ENCODE results near the gene ARL17B.
A peak's percentile ranks its signal among the peaks of the same experiment; 100 is the strongest.
"Not testable (repeated sequence)": the region's sequence is repeated elsewhere in the genome, so short reads cannot be mapped to it uniquely, and the experiment has no call there.

ARL17B gene
- total RNA-seq = 4.1 reads per million, percentile 16 among the genes with 10 or more reads in this experiment

DNA sequence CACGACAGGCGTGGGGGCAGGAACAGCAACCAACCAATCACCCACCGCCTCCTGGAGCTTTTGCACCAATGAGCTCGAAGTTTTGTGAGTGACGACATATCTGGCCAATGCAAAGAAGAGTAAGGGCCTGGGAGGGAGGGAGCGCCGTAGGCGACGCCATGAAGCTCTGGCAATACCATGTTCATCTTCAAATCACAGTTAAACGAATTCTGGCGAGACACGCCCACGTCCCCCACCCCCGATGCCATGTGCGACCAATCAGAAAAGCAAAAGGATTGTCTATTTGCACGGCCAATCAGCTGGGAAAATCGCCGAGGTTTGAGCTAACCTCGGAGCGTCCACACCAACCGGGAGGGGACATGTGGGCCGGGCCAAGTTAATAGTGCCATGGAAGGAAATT, at the start of gene ARL17B:
Gene ARL17B, minus strand, starts transcription at position 12 of the 400 bp plus-strand sequence. CDS start 3,369 bp downstream, outside the sequence.
- DNase-seq = peak; percentile 70

DNA sequence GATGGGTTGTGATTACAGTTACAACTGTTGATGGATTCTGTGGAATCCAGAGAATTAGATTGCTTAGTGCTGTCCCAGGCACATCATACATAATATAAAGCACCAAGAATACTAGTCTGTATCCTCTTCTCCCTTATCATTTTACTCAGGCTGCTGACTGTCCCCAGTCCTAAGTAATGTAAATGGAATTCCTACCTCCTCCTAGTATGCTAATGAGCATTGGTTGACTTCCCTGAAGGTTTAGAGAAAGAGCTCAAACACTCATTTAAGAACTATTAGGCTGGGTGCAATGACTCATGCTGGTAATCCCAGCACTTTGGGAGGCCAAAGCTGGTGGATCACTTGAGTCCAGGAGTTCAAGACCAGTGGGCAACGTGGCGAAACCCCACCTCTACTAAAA, 48.3 kb upstream of the ARL17B start:
- not testable (repeated sequence) for DNase-seq

DNA sequence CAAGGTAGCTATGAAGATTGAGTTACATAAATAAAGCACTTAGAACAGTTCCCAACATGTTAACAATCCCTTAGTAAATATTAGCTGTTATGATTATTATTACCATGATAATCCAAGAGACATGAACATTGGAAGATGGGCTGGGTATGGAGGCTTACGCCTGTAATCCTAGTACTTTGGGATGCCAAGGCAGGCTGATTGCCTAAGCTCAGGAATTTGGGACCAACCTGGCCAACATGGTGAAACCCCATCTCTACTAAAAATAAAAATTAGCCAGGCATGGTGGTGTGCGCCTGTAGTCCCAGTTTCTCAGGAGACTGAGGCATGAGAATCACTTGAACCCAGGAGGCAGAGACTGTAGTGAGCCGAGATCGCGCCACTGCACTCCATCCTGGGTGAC, 45.6 kb upstream of the ARL17B start:
- not testable (repeated sequence) for DNase-seq

DNA sequence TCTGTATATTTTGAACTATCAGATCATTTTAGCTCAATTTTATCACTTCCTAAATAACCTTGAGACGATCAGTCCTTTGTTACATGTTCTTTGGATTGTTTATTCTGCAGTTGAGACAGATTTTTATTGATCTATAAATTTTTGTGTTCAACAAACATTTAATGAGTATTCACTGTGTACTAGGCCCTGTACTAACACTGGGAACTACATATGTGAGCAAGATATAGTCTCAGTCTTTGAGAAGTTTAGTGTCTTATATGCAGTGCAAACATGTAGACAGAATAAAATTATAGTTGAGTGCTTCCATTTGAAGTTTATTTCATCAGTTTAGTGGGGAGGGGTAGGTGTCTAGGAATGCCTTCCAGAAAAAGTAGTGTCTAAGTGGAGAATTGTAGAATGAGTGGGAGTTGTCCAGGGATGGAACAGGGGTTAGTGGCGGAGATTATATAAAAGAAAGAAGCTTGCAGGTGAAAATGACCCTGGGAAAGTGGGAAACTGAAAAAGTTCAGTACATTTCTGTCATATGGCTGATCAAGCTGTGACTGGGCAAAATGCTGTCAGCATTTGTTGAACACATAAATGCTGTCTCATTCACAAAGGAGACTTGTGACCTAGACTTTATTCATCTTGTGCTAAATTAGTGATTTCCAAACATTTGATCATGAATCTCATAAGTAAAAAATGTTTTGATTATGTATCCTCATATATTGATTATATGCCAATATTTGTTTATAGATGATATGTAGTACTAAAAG, 39.6 kb upstream of the ARL17B start:
- DNase-seq = not testable (repeated sequence)

DNA sequence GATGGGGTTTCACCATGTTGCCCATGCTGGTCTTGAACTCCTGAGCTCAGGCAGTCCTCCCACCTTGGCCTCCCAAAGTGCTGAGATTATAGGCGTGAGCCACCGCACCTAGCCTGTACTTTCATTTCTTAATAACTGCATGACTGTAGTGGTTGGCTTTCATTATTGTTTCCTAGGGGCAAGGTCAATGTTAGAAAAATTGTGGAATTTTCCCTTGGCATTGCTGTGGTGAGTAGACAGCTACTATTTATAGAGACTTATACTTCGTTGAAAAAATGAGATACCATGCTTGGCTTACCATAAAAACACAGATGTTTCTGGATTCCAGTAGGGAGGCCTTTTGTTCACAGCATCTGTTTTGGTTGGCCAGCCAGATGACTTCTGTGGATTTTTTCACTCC, 39.0 kb upstream of the ARL17B start:
- not testable (repeated sequence) for DNase-seq

DNA sequence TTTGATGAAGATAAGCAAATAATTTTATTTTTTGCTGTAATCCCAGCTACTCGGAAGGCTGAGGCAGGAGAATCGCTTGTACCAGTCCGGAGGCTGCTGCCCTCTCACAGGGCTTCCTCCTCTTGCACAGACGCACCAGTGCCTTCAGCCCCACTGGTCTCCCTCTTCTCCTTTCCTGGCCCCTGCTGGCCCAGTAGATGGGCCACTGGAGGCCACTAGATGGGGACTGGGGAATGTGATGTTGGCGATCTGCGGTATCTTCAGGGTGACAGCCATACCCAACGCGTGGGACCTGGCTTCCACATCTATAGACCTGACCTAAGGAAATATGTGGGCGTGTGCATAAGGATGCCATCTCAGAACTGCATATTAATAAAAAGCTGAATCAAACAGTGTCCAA, 38.4 kb upstream of the ARL17B start:
- DNase-seq = not testable (repeated sequence)

DNA sequence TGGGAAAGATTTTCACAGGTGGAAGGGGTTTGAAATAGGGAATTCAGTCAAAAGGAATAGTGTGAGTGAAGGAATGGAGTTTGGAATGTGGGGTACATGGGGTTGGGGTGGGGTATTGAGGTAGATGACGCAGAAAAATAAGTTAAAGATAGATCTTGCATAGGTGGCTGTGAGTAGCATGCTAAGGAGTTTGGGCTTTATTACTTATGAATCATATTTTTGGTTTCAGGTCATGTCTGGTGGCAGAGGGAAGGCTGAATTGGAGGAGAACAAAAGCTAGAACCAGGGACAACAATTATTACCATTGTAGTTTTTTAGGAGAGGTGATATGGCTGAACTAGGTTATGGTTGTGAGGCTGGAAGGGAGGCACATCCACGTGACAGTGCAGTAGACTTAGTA, 34.7 kb upstream of the ARL17B start:
- DNase-seq = not testable (repeated sequence)

DNA sequence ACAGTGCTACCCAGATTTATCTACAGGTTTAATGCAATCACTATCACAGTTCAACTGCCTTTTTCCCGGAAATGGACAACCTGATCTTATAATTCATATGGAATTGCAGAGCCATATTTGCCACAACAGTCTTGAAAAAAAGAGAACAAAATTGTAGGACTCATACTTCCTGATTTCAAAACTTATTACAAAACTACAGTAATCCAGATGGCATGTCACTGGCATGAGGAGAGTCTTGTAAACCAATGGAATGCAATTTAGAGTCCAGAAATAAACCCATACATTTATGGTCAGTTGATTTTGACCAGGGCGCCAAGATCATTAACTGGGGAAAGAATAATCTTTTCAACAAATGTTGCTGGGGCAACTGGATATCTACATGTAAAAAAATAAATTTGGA, 32.1 kb upstream of the ARL17B start:
- not testable (repeated sequence) for DNase-seq

DNA sequence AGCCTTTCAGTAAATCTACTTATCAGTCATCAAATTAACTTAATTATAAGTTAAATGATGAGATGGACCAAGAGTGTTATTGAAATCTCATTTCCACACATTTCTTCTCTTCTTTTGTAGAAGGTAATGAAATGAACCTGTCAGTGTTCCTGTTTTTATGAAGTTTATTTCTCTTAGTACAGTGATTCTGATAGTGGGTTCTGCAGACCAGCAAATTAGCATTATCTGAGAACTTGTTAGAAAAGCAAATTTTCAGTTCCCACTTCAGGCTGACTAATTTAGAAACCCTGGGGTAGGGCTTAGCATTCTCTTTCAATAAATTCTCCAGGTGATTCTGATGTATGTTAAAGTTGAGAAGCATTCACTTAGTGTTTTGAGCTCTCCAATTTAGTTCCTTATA, 23.9 kb upstream of the ARL17B start:
- not testable (repeated sequence) for DNase-seq

DNA sequence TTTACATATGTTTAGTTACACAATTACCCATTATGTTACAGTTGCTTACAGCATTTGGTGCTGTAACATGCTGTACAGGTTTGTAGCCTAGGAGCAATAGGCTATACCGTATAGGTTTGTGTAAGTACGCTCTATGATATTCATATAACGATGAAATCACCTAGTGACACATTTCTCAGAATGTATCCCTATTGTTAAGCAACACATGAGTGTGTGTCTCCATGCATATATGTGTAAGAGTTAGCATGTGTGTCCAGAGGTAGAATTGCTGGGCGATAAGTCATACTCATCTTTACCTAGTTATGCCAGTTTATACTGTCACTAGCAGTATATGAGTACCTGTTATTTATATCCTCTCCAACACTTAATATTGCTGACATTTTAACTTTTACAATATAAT, 21.6 kb upstream of the ARL17B start:
- DNase-seq = not testable (repeated sequence)

DNA sequence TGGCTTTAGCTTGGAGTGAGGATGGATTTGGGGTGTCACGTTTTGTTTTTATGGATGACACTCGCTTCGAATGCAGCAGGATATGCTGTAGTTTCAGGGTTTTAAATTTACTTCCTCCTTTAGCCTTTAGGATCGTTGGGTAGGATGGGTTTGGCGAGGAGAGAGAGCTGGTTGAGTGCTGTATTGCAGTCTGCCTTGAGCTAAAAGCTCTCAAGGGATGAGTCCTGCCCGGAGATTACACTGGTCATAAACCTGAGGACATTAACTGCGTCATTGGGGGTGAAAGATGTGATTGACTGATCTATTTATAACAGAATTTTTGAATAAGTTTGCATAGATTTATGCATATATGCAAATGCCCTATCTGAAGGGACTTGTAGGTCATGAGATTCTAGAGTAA, 11.9 kb upstream of the ARL17B start:
- not testable (repeated sequence) for DNase-seq

DNA sequence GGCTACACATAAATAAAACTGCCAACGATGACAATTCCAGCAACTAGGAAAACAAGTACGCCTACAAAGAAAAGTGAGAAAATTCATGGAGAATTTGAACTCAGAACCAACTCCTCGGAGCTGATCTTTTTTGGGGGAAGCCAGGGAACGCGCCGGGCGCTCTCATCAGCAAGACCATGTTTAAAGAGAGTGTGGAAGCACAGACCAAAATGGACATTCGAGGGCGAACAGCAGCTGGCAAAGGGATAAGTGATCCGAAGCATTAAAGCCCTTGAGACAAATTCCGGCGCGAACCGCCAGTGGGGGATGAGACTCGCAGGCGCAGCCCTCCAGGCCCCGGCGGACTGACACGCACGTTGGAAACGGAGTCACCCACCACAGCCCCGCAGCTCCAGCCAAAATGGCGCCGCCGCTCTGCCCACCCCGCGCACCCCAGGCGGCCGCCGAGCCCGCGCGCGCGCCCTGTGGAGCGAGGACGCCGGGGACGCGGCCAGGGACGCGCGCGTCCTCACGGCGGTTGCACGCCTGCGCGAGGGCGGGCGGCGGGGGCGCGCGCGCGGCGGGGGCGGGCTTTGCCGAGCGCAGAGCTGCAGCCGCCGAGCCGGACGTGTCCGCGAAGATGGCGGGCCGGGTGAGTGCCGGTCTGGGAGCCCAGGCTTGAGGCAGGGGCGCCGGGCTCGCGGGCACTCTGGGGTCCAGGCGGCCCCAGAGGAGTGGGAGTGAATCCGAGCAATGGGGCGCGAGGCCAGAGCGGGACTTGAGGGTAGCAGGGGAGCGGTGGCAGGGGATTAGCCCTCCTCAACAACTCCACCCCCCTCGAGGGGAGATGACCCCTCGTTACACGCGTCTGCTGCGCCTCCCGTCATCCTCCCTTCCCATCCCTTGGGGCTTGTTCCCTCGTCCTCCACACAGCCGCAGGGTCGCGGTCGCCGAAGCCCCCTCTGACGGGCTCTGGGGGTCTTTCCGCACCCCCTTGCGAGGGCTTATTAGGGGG, 11.0 kb upstream of the ARL17B start:
- DNase-seq = not testable (repeated sequence)

DNA sequence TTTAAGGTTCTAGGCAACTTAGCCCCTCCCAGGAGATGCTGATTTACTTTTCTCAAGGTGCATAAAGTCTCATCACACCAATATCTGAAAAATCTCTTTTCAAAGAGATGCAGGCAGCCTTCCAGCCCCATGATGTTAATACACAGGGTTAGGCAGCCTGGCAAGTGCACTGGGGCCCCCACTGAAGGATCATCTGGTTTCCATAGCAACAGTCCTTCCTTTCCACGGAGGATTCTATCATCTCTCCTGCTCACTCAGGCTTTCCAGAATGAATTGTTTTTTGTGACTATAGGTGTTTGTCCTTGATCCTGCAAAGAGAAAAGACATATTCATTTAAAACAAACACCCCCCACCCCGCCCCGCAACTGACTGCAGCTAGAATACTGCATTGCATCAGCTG, 6.0 kb upstream of the ARL17B start:
- not testable (repeated sequence) for DNase-seq

DNA sequence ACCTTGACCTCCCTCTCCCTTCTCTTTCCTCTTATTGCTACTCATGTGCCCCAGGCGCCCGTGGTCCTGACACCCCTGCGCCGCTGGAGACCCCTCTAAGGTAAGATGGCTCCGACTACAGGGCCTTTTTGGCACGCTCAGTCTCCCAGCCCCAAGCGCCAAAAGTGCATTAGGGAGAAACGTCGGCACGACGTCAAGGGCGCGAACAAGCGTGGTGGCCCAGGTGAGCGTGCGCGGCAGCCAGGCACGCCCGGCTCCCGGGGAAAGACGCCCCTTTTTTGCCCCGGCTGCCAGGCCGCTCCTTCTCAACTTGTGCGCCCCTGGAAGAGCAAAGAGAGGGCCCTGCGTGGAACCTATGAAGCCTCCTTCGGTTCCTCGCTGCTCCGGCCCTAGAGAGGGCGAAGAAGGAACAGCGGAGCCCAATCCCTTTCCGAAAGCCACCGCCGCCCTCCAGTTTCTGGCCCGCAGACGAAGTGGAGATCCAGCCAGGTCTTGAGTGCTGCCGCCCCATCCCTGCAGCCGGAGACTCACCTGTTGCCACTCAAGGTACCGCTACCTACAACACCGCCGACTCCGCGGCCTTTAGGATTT, 326 bp downstream of the ARL17B start:
- not testable (repeated sequence) for DNase-seq

DNA sequence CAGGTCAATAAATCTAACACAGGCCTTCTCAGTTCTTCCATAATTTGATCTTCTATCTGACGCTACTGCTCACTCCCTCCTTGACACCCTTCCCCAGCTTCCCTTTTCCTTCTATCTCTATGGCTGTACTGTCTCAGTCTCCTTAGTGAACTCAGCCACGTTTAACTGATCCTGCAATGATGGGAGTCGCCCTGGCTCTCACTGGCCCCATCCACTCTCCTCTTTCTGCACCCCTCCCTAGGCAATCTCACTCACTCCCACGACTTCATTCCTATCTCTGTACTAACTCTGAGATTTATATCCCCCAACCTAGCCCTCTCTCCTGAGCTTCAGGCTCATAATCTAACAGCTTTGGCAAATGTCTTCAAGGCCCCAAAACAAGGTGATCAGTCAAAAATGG, 7.7 kb downstream of the ARL17B start:
- DNase-seq = not testable (repeated sequence)

DNA sequence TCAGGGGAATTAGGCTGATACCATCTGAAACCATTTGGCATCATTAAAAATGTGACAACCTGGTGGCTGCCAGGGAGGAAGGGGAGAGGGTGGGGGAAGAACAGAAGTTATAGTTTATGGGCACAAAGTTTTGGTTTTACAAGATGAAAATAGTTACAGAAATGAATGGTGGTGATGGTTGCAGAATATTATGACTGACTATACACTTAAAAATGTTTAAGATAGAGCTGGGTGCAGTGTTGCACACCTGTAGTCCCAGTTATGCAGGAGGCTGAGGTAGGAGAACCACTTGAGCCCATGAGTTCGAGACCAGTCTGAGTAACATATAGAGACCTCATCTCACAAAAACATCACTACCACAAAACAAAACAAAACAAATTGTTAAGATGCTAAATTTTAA, 12.5 kb downstream of the ARL17B start:
- DNase-seq = not testable (repeated sequence)

DNA sequence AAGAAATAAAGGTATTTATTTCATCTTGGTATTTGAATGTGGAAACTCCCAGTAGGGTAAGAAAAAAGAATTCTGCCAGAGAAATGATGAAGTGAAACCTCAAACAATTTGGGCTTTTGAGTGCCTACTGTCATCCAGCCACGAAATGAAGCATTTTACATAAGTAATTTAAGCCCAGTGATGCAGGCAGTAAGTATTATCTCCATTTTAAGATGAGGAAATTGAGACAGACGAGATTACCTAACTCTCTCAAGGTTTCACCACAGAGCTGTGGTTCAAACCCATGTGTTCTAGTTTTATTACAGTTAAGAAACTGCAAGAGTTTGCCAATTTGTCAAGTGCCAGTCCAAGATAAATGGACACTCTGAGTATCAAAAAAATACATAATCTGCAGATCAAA, 13.2 kb downstream of the ARL17B start:
- not testable (repeated sequence) for DNase-seq

DNA sequence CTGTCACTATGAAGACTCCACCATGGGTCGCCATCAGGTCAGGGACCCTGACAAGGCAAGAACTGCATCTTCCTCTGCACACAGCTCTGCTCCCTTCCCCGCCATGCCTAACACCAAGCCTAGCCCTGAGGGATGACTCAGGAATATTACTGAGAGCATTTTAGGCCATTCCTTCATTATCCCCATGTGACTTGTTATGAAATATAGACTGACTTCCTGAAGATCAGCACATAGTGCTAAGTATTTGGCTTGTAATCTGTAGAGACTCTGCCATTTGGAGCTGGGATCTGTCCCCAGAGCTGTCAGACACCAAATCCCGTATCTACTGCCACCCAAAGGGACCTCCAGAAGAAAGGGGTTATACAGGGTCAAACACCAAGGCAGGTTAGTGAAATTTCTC, 19.4 kb downstream of the ARL17B start:
- DNase-seq = not testable (repeated sequence)

DNA sequence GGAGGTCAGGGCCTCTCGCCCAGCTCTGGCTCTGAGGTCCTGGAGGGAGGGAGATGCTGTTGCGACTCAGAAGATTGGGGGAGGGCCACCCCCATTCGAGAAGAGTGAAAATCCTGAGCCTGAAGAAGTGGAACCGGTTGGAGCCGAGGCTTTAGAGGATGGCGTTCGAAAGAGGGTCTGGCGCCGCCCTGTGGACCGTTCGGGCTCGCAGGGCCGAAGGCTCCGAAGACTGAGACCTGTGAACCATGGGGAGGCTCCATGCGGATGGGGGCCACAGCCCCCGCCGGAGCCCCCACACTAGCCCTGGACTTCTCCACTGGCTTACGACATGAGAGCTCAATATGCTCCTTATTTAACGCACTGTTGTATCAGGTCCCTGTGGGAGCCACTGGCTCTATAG, 20.3 kb downstream of the ARL17B start:
- not testable (repeated sequence) for DNase-seq

DNA sequence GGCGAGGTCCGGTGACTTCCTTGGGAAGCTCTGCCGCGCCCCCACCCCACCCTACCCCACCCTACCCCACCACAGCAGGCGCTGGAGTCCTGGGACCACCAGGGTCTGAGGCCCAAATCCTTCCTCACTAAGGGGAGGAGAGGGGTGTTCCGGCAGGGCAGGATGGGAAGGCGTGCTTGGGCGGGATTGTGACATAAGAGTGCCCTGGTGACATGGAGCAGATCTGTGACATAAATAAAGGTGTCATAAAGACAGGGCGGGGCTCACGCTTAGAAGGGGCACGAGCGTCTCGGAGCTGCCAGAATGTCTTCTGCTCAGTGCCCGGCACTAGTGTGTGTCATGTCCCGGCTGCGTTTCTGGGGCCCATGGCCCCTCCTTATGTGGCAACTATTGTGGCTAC, 66.7 kb downstream of the ARL17B start, which contains the start of gene LRRC37A:
Gene LRRC37A, plus strand, starts transcription at position 301 of the 400 bp plus-strand sequence. Its CDS starts 3 bp downstream, at position 304.
- not testable (repeated sequence) for DNase-seq

DNA sequence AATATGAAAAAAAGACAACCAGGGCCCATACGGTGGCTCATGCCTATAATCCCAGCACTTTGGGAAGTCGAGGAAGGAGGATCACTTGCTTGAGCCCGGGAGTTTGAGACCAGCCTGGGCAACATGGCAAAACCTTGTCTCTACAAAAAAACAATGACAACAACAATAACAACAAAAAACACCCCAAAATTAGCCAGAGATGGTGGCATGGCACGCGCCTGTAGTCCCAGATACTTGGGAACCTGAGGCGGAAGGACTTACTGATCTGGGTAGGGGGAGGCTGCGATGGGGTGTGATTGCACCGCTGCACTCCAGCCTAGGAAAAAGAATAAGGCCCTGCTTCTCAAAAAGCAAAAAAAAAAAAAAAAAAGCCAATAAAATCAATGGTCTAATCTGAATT, 69.9 kb downstream of the ARL17B start:
- DNase-seq = not testable (repeated sequence)

DNA sequence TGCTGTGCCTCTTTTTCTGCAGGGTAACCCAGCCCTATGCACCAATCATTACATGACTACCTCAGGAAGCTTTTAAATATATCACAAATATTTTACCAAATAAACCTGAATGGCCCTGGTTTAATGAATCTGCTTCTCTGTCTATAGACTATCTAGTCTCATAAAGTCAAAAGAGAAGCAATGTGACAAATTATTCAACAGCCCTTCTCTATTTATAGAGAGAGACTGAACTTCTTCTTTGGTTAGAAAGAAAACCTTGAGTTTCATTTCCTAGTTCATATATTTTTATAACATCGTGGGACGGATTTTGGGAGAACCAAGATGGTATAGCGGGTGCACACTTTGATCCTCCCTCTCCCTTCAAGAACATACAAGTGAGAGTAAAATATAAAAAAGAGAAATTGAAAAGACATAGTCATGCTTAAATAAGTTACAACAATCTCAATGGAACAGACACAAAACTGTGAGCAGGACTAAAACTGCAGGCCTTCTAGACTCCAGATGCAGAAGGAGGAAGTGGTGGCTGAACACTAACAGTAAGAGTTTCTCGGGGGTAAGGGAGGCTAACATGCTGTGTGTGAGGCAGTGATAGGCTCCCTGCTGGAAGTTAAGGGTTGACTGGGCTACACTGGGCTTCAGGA, 70.5 kb downstream of the ARL17B start:
- DNase-seq = not testable (repeated sequence)

Data from effector CD4-positive, alpha-beta T cell (primary cell).